GM19193 (cell line): ENCODE results near the gene CXCL3.

Experiments
- POLR2A ChIP-seq: IDR thresholded peaks from 4 replicates; pipeline ENCODE4 v1.6.1; 2011; ENCODE audit not compliant: insufficient read depth, insufficient read length; ENCODE audit errors: extremely low read depth

Gene CXCL3

GRCh38 chr4:74006009-74006476 is 32.4 kb downstream of the CXCL3 start:
- TF ChIP-seq POLR2A, result no peak

- no peak for TF ChIP-seq POLR2A
Measured at GRCh38 chr4:74005528-74005927, 33.0 kb downstream of the CXCL3 start.

- TF ChIP-seq POLR2A, result no peak
Measured at GRCh38 chr4:74004668-74005067, 33.8 kb downstream of the CXCL3 start.

GRCh38 chr4:74000301-74000700 is 38.2 kb downstream of the CXCL3 start:
- no peak for TF ChIP-seq POLR2A

GRCh38 chr4:73998040-73999011 is 40.2 kb downstream of the CXCL3 start, which contains the start of gene CXCL5:
Gene CXCL5, minus strand, starts transcription at chr4:73998677. Its CDS starts 96 bp downstream, at chr4:73998581.
- TF ChIP-seq POLR2A, result no peak

- no peak for TF ChIP-seq POLR2A
Measured at GRCh38 chr4:73992050-73992449, 46.4 kb downstream of the CXCL3 start.

- TF ChIP-seq POLR2A, result no peak
Measured at GRCh38 chr4:73991742-73992000, 46.8 kb downstream of the CXCL3 start.

- no peak for TF ChIP-seq POLR2A
Measured at GRCh38 chr4:73990988-73991741, 47.3 kb downstream of the CXCL3 start.

GRCh38 chr4:73989928-73990327 is 48.6 kb downstream of the CXCL3 start:
- no peak for TF ChIP-seq POLR2A

GRCh38 chr4:73989031-73989430 is 49.5 kb downstream of the CXCL3 start:
- no peak for TF ChIP-seq POLR2A

- no peak for TF ChIP-seq POLR2A
Measured at GRCh38 chr4:73988061-73988460, 50.4 kb downstream of the CXCL3 start, which contains the start of gene PPBP. Gene PPBP, minus strand, starts transcription at chr4:73988190. Its CDS starts 87 bp downstream, at chr4:73988103.
